ENCODE results near the gene TPM2. TPM values are rescaled to one million over a fixed set of nuclear protein-coding genes. Genes with fewer than 3 reads are reported as not detected.
A peak's percentile ranks its signal among the peaks of the same experiment; 100 is the strongest.

The TPM2 gene
- total RNA-seq, 1 experiment from 2014 or later, result 2,986 TPM

- H3K27me3 ChIP-seq, result no peaks in the 10 kb centered on the region
- no peaks in the 10 kb centered on the region for H3K36me3 ChIP-seq
- no peak within 1 kb of the TSS for H3K4me3 ChIP-seq
- DNase-seq, result peak; percentile 76
- H3K9me3 ChIP-seq, result no peaks in the 10 kb centered on the region
These were observed 16.3 kb downstream of the TPM2 start, which contains the start of gene CA9 for GRCh38 chr9:35673132-35674024. Gene CA9, plus strand, starts transcription at chr9:35673928. Its CDS starts 32 bp downstream, at chr9:35673960.

- H3K4me3 ChIP-seq, result no peak overlapping the region
- DNase-seq, result no peak
- peaks cover under 1% of the 10 kb centered on the region; the same call in 1 of the 2 replicates for H3K36me3 ChIP-seq
- no peaks in the 10 kb centered on the region for H3K9me3 ChIP-seq
- no peaks in the 10 kb centered on the region for H3K27me3 ChIP-seq
These were observed 20.2 kb downstream of the TPM2 start for GRCh38 chr9:35669331-35670145.

GRCh38 chr9:35667939-35668338 lies 21.8 kb downstream of the TPM2 start:
- H3K9me3 ChIP-seq, result no peaks in the 10 kb centered on the region

GRCh38 chr9:35666549-35666948 lies 23.2 kb downstream of the TPM2 start:
- Histone ChIP-seq H3K4me3 (no peak overlapping the region), H3K36me3 (peaks cover 31% of the 10 kb centered on the region), H3K9me3 (no peaks in the 10 kb centered on the region), H3K27me3 (no peaks in the 10 kb centered on the region)
- no peak for DNase-seq

More at GRCh38 chr9:35667939-35668338, 21.8 kb downstream of the TPM2 start:
- Histone ChIP-seq H3K36me3 (peaks cover 17% of the 10 kb centered on the region), H3K4me3 (no peak overlapping the region), H3K27me3 (no peaks in the 10 kb centered on the region)
- DNase-seq, result no peak

GRCh38 chr9:35666045-35666444 lies 23.7 kb downstream of the TPM2 start:
- H3K9me3 ChIP-seq, result no peaks in the 10 kb centered on the region
- H3K4me3 ChIP-seq, result no peak overlapping the region
- DNase-seq, result peak; percentile 67
- H3K36me3 ChIP-seq, result peaks cover 36% of the 10 kb centered on the region
- H3K27me3 ChIP-seq, result no peaks in the 10 kb centered on the region

GRCh38 chr9:35665471-35665818 lies 24.3 kb downstream of the TPM2 start:
- no peaks in the 10 kb centered on the region for H3K27me3 ChIP-seq
- H3K9me3 ChIP-seq, result no peaks in the 10 kb centered on the region
- H3K4me3 ChIP-seq, result peak overlapping the region; percentile 68
- H3K36me3 ChIP-seq, result peaks cover 42% of the 10 kb centered on the region
- no peak for DNase-seq

GRCh38 chr9:35664531-35665470 lies 24.9 kb downstream of the TPM2 start, which contains the start of gene ARHGEF39:
Gene ARHGEF39, minus strand, starts transcription at chr9:35665195. Its CDS starts 26 bp downstream, at chr9:35665169.
- peak; percentile 98 for DNase-seq
- no peaks in the 10 kb centered on the region for H3K27me3 ChIP-seq
- H3K9me3 ChIP-seq, result no peaks in the 10 kb centered on the region
- peak within 1 kb of the TSS; percentile 68 for H3K4me3 ChIP-seq
- peaks cover 48% of the 10 kb centered on the region for H3K36me3 ChIP-seq

- no peak overlapping the region for H3K4me3 ChIP-seq
- no peaks in the 10 kb centered on the region for H3K9me3 ChIP-seq
- H3K36me3 ChIP-seq, result peaks cover 62% of the 10 kb centered on the region
- no peak for DNase-seq
- no peaks in the 10 kb centered on the region for H3K27me3 ChIP-seq
These were observed 27.3 kb downstream of the TPM2 start for GRCh38 chr9:35662437-35662836.

GRCh38 chr9:35661756-35662350 lies 27.9 kb downstream of the TPM2 start:
- DNase-seq, result no peak
- Histone ChIP-seq H3K9me3 (no peaks in the 10 kb centered on the region), H3K27me3 (no peaks in the 10 kb centered on the region), H3K36me3 (peaks cover 62% of the 10 kb centered on the region), H3K4me3 (no peak overlapping the region)

GRCh38 chr9:35660966-35661415 lies 28.7 kb downstream of the TPM2 start:
- H3K4me3 ChIP-seq, result no peak overlapping the region
- DNase-seq, result no peak
- H3K36me3 ChIP-seq, result peaks cover 62% of the 10 kb centered on the region
- H3K9me3 ChIP-seq, result no peaks in the 10 kb centered on the region
- no peaks in the 10 kb centered on the region for H3K27me3 ChIP-seq

GRCh38 chr9:35659340-35659739 lies 30.4 kb downstream of the TPM2 start:
- peaks cover 59% of the 10 kb centered on the region for H3K36me3 ChIP-seq
- no peaks in the 10 kb centered on the region for H3K27me3 ChIP-seq
- H3K9me3 ChIP-seq, result no peaks in the 10 kb centered on the region
- peak overlapping the region; percentile 83 for H3K4me3 ChIP-seq
- DNase-seq, result peak; percentile 51

GRCh38 chr9:35658968-35659220 lies 30.8 kb downstream of the TPM2 start:
- Histone ChIP-seq H3K9me3 (no peaks in the 10 kb centered on the region), H3K36me3 (peaks cover 55% of the 10 kb centered on the region), H3K4me3 (peak overlapping the region; percentile 83), H3K27me3 (no peaks in the 10 kb centered on the region)
- DNase-seq, result peak; percentile 90

GRCh38 chr9:35658137-35658967 lies 31.4 kb downstream of the TPM2 start, which contains the start of gene CCDC107:
Gene CCDC107, plus strand, starts transcription at chr9:35658292. Its CDS starts 88 bp downstream, at chr9:35658380.
- peak within 1 kb of the TSS; percentile 83 for H3K4me3 ChIP-seq
- DNase-seq, result peak; percentile 94

GRCh38 chr9:35657546-35658136 lies 32.1 kb downstream of the TPM2 start, which contains the start of gene RMRP:
Gene RMRP, minus strand, starts transcription at chr9:35658019.
- peak; percentile 100 for DNase-seq
- Histone ChIP-seq H3K27me3 (no peaks in the 10 kb centered on the region), H3K36me3 (peaks cover 42% of the 10 kb centered on the region), H3K9me3 (no peaks in the 10 kb centered on the region), H3K4me3 (peak within 1 kb of the TSS; percentile 83)

More at GRCh38 chr9:35658137-35658967, 31.4 kb downstream of the TPM2 start, which contains the start of gene CCDC107:
- no peaks in the 10 kb centered on the region for H3K9me3 ChIP-seq
- H3K27me3 ChIP-seq, result no peaks in the 10 kb centered on the region
- H3K36me3 ChIP-seq, result peaks cover 49% of the 10 kb centered on the region

Measured in MG63 (cell line).